HG03575 (cell line): Measurements from ENCODE around the gene KRTAP10-12.

ENCODE experiments used
- ATAC-seq: cut with Tn5 transposase; IDR thresholded peaks from one replicate; pipeline ENCODE4 v1.9.1; 2021; ENCODE audit not compliant: unreplicated experiment, insufficient number of reproducible peaks, low FRiP score; ENCODE audit errors: extremely low read depth

Gene KRTAP10-12

GRCh38 chr21:44694776-44695175, 2.2 kb upstream of the KRTAP10-12 start:
- no peak for ATAC-seq

DNA sequence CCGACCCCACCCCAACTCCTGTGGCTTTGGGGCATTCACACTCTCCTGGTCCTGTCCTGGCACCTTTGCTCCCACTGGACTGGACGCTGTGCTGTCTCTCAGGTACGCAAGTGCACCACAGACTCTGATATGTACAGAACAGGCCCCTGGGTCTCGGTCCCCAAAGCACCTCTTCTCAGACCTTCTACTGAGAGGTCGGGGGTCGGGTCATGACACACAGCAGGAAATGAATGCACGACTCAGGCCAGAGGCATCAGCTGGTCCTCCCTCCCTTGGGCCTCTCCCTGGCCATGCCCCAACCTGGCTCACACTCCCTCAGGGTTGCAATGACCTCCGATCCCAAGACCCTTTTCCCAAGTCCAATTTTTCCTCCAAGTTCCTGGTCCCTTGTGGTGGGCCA, 1.8 kb upstream of the KRTAP10-12 start:
- no peak for ATAC-seq

GRCh38 chr21:44695641-44696040, 1.3 kb upstream of the KRTAP10-12 start:
- ATAC-seq, result no peak

GRCh38 chr21:44696572-44696971, 400 bp upstream of the KRTAP10-12 start:
- no peak for ATAC-seq

DNA sequence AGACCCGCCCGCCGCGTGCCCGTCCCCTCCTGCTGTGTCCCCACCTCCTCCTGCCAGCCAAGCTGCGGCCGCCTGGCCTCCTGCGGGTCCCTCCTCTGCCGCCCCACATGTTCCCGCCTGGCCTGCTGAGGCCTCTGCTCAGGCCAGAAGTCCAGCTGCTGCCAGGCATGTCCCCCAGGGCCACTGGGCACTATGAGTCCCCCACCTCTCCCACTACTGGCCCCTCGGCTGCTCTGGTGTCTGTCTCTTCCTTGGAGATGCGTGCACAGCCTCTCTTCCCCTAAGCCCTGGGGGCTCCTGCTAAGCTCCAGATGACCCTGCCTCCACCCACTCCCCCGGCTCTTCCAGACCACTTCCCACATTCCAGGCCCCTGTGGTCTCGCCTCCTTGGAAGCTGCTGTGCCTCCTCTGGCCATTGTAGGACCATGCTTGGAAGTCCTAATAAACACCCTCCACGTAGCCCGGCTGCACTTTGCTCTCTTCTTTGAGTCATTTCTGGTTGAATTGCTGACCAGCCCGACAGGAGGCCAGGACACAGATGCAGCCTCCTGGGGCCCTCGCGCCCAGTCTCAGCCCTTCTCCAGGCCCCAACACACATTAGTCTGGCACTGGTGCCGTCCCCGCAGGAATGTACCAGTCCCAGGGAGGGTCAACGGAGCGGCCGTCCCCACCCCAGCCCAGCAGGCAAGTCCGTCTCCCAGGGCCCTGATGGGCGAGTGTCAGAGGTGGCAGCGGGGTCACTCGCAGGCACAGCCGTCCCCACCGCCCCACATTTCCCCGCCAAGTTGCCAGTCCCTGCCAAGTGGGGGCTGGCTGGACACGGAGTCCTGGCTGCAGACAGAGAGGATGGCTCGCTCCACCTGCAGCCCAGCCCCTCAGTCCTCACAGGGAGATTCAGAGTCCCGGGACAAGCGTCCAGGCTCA, 1.1 kb downstream of the KRTAP10-12 start:
- ATAC-seq, result no peak

DNA sequence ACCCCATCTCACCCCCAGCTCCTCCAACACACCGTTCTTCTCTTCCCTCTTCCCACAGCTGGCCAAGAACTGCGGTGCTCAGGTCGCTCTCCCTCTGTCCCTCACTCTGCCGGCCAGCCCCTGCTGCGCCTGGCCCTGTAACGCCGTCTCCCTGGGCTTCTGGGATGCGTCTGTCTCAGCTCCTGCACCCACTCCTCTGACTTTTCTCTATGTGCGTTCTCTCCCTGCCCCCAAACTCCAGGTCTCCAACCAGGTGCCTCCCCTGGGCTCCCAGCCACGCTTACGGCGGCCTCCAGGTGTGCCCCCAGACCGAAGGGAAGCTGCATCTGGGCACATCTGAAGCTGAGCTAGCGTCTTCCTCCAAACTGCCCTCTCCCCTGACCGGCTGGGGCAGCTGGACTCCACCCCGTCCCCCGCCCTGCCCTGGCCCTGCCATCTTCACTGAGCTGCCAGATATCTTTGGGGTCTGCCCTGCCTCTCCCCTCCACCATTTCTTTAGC, 2.6 kb downstream of the KRTAP10-12 start:
- no peak for ATAC-seq

- no peak for ATAC-seq
Observed at GRCh38 chr21:44700101-44701022, 3.4 kb downstream of the KRTAP10-12 start.

- no peak for ATAC-seq
Observed at GRCh38 chr21:44701023-44701400, 4.0 kb downstream of the KRTAP10-12 start.

DNA sequence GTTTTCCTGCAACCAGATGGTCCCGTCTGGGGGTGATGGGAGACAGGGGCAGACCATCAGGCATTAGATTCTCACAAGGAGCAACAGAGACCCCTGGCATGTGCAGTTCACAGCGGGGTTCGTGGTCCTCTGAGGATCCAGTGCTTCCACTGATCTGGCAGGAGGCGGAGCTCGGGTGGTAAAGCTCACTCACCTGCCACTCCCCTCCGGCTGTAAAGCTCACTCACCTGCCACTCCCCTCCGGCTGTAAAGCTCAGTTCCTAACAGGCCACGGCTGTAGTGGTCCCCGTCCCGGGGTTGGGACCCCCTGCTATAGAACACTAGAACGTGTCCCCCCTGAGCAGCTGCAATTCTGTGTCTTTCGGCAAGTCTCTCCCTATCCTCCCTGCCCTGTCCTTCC, 4.6 kb downstream of the KRTAP10-12 start:
- ATAC-seq, result no peak

DNA sequence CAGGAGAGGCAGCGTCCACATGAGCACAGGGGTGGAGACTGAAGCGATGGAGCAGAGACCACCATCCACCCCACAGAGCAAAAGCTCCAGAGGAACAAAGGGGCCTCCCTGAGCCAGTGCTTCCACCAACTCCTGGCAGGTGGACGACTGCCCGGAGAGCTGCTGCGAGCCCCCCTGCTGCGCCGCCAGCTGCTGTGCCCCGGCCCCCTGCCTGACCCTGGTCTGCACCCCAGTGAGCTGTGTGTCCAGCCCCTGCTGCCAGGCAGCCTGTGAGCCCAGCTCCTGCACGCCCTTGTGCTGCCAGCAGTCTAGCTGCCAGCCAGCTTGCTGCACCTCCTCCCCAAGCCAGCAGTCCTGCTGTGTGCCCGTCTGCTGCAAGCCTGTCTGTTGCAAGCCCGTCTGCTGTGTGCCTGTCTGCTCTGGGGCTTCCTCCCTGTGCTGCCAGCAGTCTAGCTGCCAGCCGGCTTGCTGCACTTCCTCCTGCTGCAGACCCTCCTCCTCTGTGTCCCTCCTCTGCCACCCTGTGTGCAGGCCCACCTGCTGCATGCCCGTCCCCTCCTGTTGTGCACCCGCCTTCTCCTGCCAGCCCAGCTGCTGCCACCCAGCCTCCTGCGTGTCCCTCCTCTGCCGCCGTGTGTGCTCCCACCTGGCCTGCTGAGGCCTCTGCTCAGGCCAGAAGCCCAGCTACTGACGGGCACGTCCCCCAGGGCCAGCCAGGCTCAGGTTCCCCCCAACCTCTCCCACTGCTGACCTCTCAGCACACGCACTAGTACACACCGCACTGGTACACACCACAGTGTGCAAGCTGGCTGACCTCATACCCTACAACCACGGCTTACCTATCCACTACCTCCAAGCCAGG, 5.4 kb downstream of the KRTAP10-12 start:
- ATAC-seq, result no peak

DNA sequence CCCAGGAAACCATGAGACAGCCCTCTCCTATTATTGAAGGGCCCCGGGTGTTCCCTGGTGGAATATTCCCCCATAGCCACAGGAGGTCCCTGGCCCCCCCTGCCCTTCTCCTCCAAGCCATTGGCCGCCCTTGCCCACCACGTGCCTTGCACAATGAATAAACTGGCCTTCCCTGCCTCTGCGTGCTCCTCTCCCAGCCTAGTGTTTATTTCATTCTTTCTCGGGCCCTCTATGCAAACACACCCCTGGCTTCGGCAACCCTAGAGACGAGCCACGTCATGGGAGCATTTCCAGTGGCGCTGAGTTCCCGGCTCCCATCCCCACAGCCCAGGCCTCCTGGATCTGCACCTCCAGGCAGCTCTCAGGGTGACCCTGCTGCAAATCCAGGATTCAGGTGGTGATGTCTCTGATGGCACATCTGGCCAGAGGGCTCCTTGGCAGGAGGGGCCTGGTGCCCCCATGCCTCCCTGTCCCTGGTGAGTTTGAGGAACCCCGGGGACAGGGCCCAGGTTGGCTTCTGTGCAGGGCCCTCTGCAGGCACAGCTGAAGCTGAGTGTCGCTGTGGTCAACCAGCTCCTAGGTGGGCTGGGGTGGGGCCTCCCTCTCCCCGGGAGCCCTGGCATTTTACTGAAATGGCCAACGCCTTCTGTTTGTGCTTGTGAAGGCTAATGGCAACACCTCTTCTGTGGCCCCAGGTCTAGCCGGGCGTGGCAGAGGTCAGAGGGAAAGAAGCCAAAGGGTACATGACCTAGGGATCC, 6.2 kb downstream of the KRTAP10-12 start:
- no peak for ATAC-seq

DNA sequence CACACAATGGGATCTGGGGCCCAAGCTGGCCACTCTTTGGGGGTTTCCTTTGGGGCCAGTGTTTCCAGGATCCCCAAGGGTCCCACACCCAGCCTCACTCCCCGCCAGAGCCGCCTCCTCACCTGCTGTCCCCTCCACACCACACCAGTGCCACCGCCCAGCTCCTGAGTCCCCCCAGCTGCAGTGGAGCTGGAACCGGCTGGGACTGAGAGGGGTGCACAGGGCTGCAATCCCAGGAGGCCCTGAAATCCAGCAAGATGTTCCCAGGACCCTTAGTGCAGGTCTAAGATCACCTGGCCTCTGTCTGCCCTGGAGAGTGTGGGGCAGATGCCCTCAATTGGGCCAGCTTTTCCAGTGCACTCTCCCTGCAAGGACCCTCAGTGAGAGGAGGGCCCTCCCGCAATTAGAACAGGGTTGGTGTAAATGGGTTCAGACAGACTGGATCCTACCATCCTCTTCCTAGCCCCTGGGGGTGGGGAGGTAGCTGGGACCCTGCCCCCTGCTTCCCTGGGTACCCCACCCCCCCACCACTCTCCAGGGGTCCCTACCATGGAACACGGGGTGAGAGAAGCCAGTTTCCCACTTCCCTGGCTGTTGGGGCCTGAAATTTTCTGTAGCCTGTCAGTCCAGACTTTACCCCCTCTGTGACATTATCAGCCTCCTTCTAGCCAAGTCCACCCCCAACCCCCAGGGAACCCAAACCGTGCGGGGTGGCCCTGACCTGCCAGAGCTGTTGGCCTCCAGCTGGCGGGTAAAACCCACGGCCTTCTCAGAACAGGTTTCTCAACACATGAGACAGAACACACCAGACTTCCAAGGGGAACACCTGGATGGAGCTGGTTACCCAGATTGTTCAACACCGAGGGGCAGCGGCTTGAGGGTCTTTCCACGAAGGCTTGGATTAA, 7.0 kb downstream of the KRTAP10-12 start:
- no peak for ATAC-seq

- no peak for ATAC-seq
Observed at GRCh38 chr21:44704636-44705001, 7.6 kb downstream of the KRTAP10-12 start.

DNA sequence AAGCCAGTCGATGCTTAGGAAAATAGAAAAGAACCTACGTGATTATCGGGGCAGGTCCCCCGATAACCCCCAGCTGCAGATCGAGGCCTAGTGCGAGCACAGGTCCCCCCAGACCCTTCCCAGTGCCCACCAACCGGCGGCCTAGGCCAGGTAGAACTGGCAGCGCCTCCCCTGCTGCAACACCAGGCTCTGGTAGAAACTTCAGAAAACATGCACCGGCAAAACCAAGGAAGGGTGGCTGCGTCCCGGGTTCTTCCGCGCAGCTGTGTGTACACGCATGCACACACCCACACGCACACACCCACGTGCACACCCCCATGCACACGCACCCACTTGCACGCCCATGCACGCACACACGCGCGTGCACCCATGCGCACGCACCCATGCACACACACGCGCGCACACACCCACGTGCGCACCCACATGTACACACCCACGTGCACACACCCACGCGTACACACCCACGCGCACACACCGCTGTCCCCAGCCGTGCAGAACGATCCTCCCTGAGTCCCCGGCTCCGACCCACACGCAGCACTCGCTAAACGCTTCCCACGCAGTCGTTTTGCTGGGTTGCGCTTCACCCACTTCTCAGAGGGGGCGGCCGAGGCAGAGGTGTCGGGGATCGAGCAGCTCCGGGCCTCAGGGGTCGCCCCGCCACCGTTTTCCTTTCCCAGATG, 9.2 kb downstream of the KRTAP10-12 start:
- no peak for ATAC-seq

DNA sequence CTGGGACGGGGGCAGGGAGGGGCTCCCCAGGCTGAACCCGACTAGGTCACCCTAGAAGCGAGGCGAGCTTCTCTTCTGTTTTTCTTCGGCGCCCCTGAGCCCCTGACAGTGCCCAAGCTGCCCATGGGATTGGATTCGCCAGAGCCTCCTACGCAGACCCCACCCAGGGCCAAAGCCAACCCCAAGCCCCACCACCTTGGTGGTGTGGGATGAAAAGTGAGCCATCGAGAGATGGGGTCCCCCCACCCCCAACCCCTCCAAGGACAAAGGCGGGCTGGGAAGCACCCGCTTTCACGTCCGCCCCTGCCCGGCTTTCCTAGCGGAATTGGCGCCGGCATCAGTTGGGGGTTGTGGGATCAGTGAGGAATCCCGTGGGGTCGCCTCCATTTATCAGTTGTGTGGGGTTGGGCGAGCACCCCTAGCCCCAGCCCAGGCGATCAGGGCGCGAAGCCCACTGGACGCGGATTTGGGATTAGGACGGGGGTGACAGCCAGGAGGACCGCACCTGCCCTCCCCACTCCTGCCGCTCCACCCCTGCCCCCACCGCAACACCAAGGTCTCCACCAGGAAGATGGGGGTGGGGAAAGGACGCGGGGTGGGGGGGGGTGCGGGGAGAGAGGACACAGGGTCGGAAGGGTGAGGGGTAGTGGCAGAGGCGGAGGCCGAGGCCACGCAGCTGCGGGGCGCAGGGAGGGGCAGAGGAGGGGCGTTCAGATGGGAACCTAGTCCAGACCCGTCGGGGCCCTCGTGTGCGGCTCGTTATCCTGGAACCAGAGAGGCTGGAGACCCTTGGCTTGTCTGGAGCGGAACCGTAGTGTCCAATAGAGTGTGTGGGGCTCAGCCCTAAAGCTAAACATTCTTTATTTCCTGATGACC, 10.0 kb downstream of the KRTAP10-12 start:
- no peak for ATAC-seq
